ENCODE measurements around the gene EVC2.

- TF ChIP-seq CTCF (optimal IDR thresholded peaks at IDR 0.05 in 1 of 3, IDR thresholded peaks at IDR 0.05 in 1 of 3, conservative IDR thresholded peaks at IDR 0.05 in 1 of 3; ENCODE audit: extremely low read depth in 1 of 3, insufficient read depth in 2 of 3, low read length in 3 of 3) (no peak), EZH2 (IDR thresholded peaks at IDR 0.05; ENCODE audit: low read length) (no peak)
These were observed 176.3 kb downstream of the EVC2 start for GRCh38 chr4:5532100-5532499.
